HepG2 (cell line): ENCODE results near the gene THSD4. TPM values are rescaled to one million over a fixed set of nuclear protein-coding genes. Genes with fewer than 3 reads are reported as not detected.

Experiments
- ATAC-seq: fragments of 200-7000 bp; cut with Tn5 transposase; 3 replicates; pipeline ENCODE4 v1.9.1; 2020; ENCODE audit warnings: mild to moderate bottlenecking, moderate library complexity
- BruUV-seq: library from RNA; stranded (reverse); fragments of 400-500 nt; replicated peaks from 2 replicates; lab custom pipeline; 2021; lab: Mats Ljungman, UMichigan
- CTCF ChIA-PET: fragments of 300-600 bp; formaldehyde crosslinking; extraction: SDS; loops from one replicate; lab custom pipeline; 2021; ENCODE audit warnings: low total read pairs, inconsistent platforms, low intra/inter-chr PET ratio; lab: Yijun Ruan, JAX
- POLR2A ChIA-PET: fragments of 350-600 bp; sonication (Branson Sonifier 250); formaldehyde crosslinking; loops from one replicate; lab custom pipeline; 2020; ENCODE audit warnings: antibody characterized with exemption, inconsistent platforms; lab: Yijun Ruan, JAX
- DNase-seq: peaks from one replicate; pipeline ENCODE4 v3.0.0-alpha.2; 2015; ENCODE audit warnings: low spot score
- FAIRE-seq: peaks from 3 replicates; lab custom pipeline; 2011; peaks lifted over from hg19 to GRCh38; lab: Jason Lieb, UNC
- H2AFZ ChIP-seq: one replicate; pipeline ENCODE4 v1.6.1; 2011; ENCODE audit warnings: low read length, inconsistent platforms
- H3K27ac ChIP-seq: fragments of 300-600 bp; 3 replicates; pipeline ENCODE4 v1.8.0; 2011; ENCODE audit warnings: mixed run types, mild to moderate bottlenecking, mixed read lengths, low read length, inconsistent platforms; ENCODE audit not compliant: insufficient read depth; ENCODE audit errors: extremely low read length
- H3K27me3 ChIP-seq, 2 experiments: fragments of 200-600 bp in 1 of 2; 2 replicates in 1 of 2; 3 replicates in 1 of 2; pipeline versions ENCODE4 v1.6.0 to v1.8.0; 2011; ENCODE audit warnings: low read length in 2 of 2, mild to moderate bottlenecking in 2 of 2, moderate library complexity in 2 of 2, inconsistent platforms in 1 of 2; ENCODE audit not compliant: insufficient read depth in 2 of 2, control insufficient read depth in 1 of 2
- H3K36me3 ChIP-seq, 2 experiments: fragments of 200-600 bp in 1 of 2; replicated peaks in 1 of 2; 2 replicates in 1 of 2; 3 replicates in 1 of 2; pipeline versions ENCODE4 v1.5.1 to v1.8.0; 2011; ENCODE audit warnings: low read length in 2 of 2, inconsistent platforms in 1 of 2; ENCODE audit not compliant: insufficient read depth in 2 of 2, control insufficient read depth in 1 of 2
- H3K4me1 ChIP-seq: 2 replicates; pipeline ENCODE4 v1.5.1; 2012; ENCODE audit warnings: low read length, inconsistent platforms; ENCODE audit not compliant: insufficient read depth
- H3K4me2 ChIP-seq: 2 replicates; pipeline ENCODE4 v1.6.0; 2011; ENCODE audit warnings: low read depth, low read length, inconsistent platforms
- H3K4me3 ChIP-seq, 3 experiments: fragments of 200-600 bp in 1 of 3; sonication (generic), shearing (Covaris generic) in 1 of 3; replicated peaks in 1 of 3; 2 replicates each; pipeline ENCODE4 v1.5.1; 2011 to 2016; ENCODE audit warnings: low read length in 3 of 3, inconsistent platforms in 2 of 3, low read depth in 2 of 3, mild to moderate bottlenecking in 2 of 3, control low read depth in 1 of 3, mixed read lengths in 1 of 3; ENCODE audit not compliant: insufficient read depth in 1 of 3
- H3K79me2 ChIP-seq: one replicate; pipeline ENCODE4 v1.6.1; 2011; ENCODE audit warnings: low read length, inconsistent platforms; ENCODE audit not compliant: insufficient read depth
- H3K9ac ChIP-seq: 2 replicates; pipeline ENCODE4 v1.6.0; 2011; ENCODE audit warnings: mild to moderate bottlenecking, low read depth, low read length, inconsistent platforms; ENCODE audit not compliant: insufficient read depth
- H3K9me3 ChIP-seq: 2 replicates; pipeline ENCODE4 v1.5.1; 2012; ENCODE audit warnings: mild to moderate bottlenecking, low read length
- H4K20me1 ChIP-seq: 2 replicates; pipeline ENCODE4 v1.6.0; 2011; ENCODE audit warnings: inconsistent platforms, mild to moderate bottlenecking, low read length, moderate library complexity; ENCODE audit not compliant: insufficient read depth
- ELF3 ChIP-seq: IDR thresholded peaks from 2 replicates; pipeline ENCODE4 v1.6.1; 2016; ENCODE audit warnings: missing genetic modification reagents, missing compliant biosample characterization
- FOXP1 ChIP-seq, 2 experiments: fragments of 450-650 bp in 1 of 2; IDR thresholded peaks; 2 replicates each; pipeline ENCODE4 v1.6.1; 2017 to 2018; ENCODE audit warnings: antibody characterized with exemption in 1 of 2
- KDM4B ChIP-seq: sonication (generic); formaldehyde crosslinking; IDR thresholded peaks from 2 replicates; pipeline ENCODE4 v1.4.0; 2020; ENCODE audit warnings: missing genetic modification reagents
- MEIS1 ChIP-seq: sonication (generic); formaldehyde crosslinking; IDR thresholded peaks from 2 replicates; pipeline ENCODE4 v1.9.0; 2021; ENCODE audit warnings: mild to moderate bottlenecking, missing genetic modification reagents, moderate library complexity, borderline replicate concordance
- NAIF1 ChIP-seq: sonication (generic); formaldehyde crosslinking; IDR thresholded peaks from 2 replicates; pipeline ENCODE4 v1.5.0; 2020; ENCODE audit warnings: mild to moderate bottlenecking, missing genetic modification reagents, borderline replicate concordance
- POLR2G ChIP-seq: fragments of 200-400 bp; formaldehyde crosslinking; IDR thresholded peaks from 2 replicates; pipeline ENCODE4 v1.6.1; 2018; ENCODE audit warnings: mild to moderate bottlenecking, low read depth, low read length, moderate library complexity
- SRF ChIP-seq: IDR thresholded peaks from 2 replicates; pipeline ENCODE4 v1.6.1; 2011; ENCODE audit warnings: mild to moderate bottlenecking, low read depth, low read length, moderate library complexity
- ZNF101 ChIP-seq: sonication (generic); formaldehyde crosslinking; IDR thresholded peaks from 2 replicates; pipeline ENCODE4 v1.4.0; 2020; ENCODE audit warnings: mild to moderate bottlenecking, low read depth, missing genetic modification reagents, borderline replicate concordance
- ZNF614 ChIP-seq: IDR thresholded peaks from 2 replicates; pipeline ENCODE4 v1.6.1; 2018; ENCODE audit warnings: missing biosample characterization, missing genetic modification reagents, inconsistent platforms, borderline replicate concordance
- WGBS: methylation state at CpG from one replicate; pipeline ENCODE4 v1.1.6; 2017; ENCODE audit warnings: low lambda C conversion rate; 5-methylcytosine and 5-hydroxymethylcytosine counted together
- in situ Hi-C: cut with HindIII; loops from 2 replicates; pipeline ENCODE4 v1.10.0; 2017; ENCODE audit warnings: low pct_unique_long_range_greater_than_20kb; ENCODE audit not compliant: extremely low pct_ligation_motif_present
- intact Hi-C: fragments of 100-400 bp; cut with micrococcal nuclease; formaldehyde crosslinking; loops from one replicate; pipeline ENCODE4 v1.10.0; 2022; ENCODE audit not compliant: unreplicated experiment
- polyA plus RNA-seq, 8 experiments: library from polyadenylated mRNA; depleted of rRNA in 3 of 8; stranded (reverse) in 7 of 8; unstranded in 1 of 8; fragments of >200 nt; fragmentation: Illumina TruSeq in 4 of 8; extraction: Trizol in 4 of 8; gene quantifications; 2 replicates each; pipeline versions ENCODE4 v1.2.1 to v1.2.3, GENCODE V29; 2011 to 2016; ENCODE audit warnings: low read depth in 4 of 8, missing spikeins in 1 of 8, mixed read lengths in 1 of 8; ENCODE audit not compliant: insufficient read depth in 1 of 8
- total RNA-seq, 5 experiments: library from RNA; depleted of rRNA; stranded (reverse); fragments of >200 nt; fragmentation: Illumina TruSeq; extraction: Trizol; gene quantifications; 2 replicates each; pipeline ENCODE4 v1.2.3, GENCODE V29; 2016; ENCODE audit warnings: low read depth in 1 of 5
- TF ChIP-seq, protein P1 (sequence below): sonication (generic); formaldehyde crosslinking; IDR thresholded peaks from 2 replicates; pipeline ENCODE4 v1.4.0; 2020; ENCODE audit warnings: mild to moderate bottlenecking, missing genetic modification reagents
- TF ChIP-seq, protein P2 (sequence below): sonication (generic); formaldehyde crosslinking; IDR thresholded peaks from 2 replicates; pipeline ENCODE4 v1.4.0; 2020; ENCODE audit warnings: mild to moderate bottlenecking, missing genetic modification reagents

The THSD4 gene
- total and polyA plus RNA-seq, 2 of the 13 experiments (the other 11 are each of a cell fraction or from before 2014, with no cell fraction given), result 0.07 to 0.21 TPM

DNA sequence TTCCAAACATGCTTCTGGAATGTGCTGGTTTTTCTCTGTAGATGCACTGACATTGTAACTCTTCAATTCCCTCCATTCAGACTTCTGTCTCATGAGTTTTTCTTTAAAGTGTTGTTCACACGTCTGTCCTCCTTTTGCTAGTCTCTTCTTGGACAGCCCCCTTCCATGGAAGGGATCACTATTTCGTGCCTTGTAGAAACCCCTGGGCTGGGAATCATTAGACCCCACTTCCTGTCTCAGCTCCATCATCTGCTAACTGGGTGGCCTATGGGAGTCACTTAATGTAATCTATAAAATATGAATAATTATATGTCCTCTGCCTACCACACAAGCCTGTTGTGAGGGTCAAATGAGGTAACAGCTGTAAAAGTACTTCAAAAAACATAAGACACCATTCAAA, 110.6 kb downstream of the THSD4 start (continued):
- TF ChIP-seq, protein P1, sequence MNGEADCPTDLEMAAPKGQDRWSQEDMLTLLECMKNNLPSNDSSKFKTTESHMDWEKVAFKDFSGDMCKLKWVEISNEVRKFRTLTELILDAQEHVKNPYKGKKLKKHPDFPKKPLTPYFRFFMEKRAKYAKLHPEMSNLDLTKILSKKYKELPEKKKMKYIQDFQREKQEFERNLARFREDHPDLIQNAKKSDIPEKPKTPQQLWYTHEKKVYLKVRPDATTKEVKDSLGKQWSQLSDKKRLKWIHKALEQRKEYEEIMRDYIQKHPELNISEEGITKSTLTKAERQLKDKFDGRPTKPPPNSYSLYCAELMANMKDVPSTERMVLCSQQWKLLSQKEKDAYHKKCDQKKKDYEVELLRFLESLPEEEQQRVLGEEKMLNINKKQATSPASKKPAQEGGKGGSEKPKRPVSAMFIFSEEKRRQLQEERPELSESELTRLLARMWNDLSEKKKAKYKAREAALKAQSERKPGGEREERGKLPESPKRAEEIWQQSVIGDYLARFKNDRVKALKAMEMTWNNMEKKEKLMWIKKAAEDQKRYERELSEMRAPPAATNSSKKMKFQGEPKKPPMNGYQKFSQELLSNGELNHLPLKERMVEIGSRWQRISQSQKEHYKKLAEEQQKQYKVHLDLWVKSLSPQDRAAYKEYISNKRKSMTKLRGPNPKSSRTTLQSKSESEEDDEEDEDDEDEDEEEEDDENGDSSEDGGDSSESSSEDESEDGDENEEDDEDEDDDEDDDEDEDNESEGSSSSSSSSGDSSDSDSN (CRISPR knock-in tag), result no peak
- no peak for TF ChIP-seq ZNF101 (CRISPR knock-in tag)
- no peak for TF ChIP-seq MEIS1 (CRISPR knock-in tag)
- no peak for TF ChIP-seq NAIF1 (CRISPR knock-in tag)
- no peak for TF ChIP-seq ELF3 (CRISPR knock-in tag)

DNA sequence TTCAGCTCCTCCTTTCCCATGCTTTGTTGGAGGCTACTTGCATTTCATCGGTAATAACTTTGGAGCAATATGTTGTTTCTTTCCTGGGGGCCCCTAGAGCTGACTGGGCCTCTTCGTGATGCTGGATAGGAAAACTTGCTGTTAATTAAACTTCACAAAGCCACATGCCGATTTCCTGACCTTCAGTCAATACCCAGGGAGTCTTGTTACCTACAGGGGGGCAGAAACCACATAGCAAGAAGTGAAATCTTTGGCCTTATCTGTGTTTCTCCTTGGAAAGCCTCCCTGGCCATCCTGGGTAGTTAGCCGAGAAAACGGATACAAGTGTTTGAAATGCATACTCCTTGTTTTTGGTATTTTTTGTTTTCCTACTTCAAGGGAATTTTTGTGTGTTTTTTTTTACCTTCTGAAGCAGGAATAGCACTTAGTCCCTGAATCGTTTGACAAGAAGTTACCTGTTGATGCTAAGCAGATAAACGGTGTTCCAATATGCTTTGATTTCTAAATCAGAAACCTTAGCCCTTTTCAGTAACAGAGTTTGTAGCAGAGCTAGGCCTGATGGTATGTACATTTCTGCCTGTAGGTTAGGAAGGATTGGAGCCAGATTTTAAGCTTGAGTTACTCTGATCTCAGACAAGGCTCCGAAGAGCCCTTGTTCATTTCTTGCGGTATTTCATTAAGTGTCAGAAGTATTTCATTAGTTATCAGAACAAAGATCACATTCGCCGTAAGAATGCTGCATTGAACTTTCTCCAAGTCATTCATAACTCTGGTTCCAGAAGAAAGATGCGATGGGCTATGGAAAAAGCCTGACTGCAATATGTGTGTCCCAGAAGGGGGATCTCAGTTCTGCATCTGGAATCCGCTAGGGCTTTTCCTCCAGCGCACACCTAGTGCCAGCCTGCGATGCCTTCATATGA, 111.5 kb downstream of the THSD4 start:
- H3K4me1 ChIP-seq, result no peaks in the 10 kb centered on the region
- ATAC-seq (no peak), FAIRE-seq (no peak), DNase-seq (no peak)
- H3K79me2 ChIP-seq, result no peaks in the 10 kb centered on the region
- no peaks in the 10 kb centered on the region for H3K27me3 ChIP-seq
- H3K4me3 ChIP-seq, result no peak overlapping the region
- no peaks in the 10 kb centered on the region for H4K20me1 ChIP-seq
- no peaks in the 10 kb centered on the region for H3K36me3 ChIP-seq
- no peaks in the 10 kb centered on the region for H3K9me3 ChIP-seq
- ChIA-PET POLR2A (no interaction called here), CTCF (no interaction called here)
- intact Hi-C loops (no loop called here), in situ Hi-C loops (no loop called here)
- no peak overlapping the region for H2AFZ ChIP-seq
- no peak overlapping the region for H3K4me2 ChIP-seq
- BruUV-seq, result no TSS peak
- WGBS, result 50% methylated on average over 15 of the region's 15 CpGs
- no peak overlapping the region for H3K9ac ChIP-seq
- no peak overlapping the region for H3K27ac ChIP-seq
- no peak for TF ChIP-seq POLR2G
- no peak for TF ChIP-seq FOXP1 (IDR thresholded peaks at IDR 0.05)
- no peak for TF ChIP-seq FOXP1 (CRISPR knock-in tag; IDR thresholded peaks at IDR 0.05)
- TF ChIP-seq, protein P2, sequence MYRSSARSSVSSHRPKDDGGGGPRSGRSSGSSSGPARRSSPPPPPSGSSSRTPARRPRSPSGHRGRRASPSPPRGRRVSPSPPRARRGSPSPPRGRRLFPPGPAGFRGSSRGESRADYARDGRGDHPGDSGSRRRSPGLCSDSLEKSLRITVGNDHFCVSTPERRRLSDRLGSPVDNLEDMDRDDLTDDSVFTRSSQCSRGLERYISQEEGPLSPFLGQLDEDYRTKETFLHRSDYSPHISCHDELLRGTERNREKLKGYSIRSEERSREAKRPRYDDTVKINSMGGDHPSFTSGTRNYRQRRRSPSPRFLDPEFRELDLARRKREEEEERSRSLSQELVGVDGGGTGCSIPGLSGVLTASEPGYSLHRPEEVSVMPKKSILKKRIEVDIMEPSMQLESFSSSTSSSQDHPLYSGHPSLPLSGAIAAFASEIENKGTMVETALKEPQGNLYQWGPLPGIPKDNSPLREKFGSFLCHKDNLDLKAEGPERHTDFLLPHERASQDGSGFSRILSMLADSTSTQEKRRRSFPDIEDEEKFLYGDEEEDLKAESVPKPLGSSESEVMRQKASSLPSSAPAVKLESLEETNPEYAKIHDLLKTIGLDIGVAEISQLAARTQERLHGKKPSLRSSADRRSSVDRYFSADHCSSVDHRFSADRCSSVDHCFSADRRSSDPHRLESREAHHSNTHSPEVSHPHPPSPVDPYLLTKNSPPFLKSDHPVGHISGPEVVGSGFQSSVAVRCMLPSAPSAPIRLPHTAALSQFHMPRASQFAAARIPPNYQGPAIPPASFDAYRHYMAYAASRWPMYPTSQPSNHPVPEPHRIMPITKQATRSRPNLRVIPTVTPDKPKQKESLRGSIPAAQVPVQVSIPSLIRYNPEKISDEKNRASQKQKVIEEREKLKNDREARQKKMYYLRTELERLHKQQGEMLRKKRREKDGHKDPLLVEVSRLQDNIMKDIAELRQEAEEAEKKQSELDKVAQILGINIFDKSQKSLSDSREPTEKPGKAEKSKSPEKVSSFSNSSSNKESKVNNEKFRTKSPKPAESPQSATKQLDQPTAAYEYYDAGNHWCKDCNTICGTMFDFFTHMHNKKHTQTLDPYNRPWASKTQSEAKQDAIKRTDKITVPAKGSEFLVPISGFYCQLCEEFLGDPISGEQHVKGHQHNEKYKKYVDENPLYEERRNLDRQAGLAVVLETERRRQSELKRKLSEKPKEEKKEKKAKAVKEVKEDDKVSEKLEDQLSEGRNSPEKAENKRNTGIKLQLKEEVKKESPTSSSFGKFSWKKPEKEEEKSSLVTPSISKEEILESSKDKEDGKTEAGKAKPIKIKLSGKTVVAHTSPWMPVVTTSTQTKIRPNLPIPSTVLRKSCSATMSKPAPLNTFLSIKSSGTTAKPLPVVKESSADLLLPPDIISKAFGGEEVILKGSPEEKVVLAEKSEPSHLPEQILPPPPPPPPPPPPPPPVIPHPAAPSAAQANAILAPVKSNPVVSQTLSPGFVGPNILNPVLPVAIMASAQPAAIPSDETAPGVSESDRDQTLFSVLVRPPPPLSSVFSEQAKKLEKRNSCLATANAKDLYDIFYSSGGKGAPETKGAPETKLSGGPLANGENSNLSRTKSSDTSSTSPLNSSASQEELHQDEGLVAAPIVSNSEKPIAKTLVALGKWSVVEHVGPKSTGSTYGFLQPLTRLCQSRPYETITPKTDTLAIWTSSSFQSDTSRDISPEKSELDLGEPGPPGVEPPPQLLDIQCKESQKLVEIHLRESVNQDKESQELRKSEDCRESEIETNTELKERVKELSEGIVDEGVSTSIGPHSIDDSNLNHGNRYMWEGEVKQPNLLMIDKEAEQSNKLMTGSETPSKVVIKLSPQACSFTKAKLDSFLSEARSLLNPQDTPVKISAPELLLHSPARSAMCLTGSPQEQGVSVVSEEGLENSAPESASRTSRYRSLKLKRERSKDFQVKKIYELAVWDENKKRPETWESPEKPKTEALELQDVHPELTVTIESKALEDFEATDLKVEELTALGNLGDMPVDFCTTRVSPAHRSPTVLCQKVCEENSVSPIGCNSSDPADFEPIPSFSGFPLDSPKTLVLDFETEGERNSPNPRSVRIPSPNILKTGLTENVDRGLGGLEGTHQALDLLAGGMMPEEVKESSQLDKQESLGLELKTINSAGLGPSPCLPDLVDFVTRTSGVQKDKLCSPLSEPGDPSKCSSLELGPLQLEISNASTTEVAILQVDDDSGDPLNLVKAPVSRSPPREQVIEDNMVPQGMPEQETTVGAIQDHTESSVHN (CRISPR knock-in tag), result no peak
- TF ChIP-seq SRF, result no peak
- TF ChIP-seq ZNF614 (CRISPR knock-in tag), result no peak
- TF ChIP-seq KDM4B (CRISPR knock-in tag), result no peak
